Amniotic epithelial cell (primary cell): ENCODE data around the gene QPRT.
"Not testable (repeated sequence)": the region's sequence is repeated elsewhere in the genome, so short reads cannot be mapped to it uniquely, and the experiment has no call there.

ENCODE experiments used
- DNase-seq: peaks from one replicate; pipeline ENCODE4 v3.0.0-alpha.2; 2010; ENCODE audit warnings: low read depth

Gene QPRT

DNA sequence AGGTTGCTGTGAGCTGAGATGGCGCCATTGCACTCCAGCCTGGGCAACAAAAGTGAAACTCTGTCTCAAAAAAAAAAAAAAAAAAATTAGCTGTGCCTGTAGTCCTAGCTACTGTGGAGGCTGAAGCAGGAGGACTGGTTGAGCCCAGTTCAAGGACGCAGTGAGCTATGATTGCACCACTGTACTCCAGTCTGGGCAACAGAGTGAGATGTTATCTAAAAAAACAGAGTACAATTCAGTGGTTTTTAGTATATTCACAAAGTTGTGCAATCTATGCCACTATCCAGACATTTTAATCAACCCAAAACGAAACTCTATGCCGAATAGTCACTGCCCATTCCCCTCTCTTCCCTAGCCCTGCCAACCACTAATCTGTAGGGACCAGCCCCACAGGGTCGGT lies 41.7 kb downstream of the QPRT start:
- peak; percentile 83 for DNase-seq

GRCh38 chr16:29721167-29721879 lies 42.3 kb downstream of the QPRT start:
- DNase-seq = peak; percentile 69

DNA sequence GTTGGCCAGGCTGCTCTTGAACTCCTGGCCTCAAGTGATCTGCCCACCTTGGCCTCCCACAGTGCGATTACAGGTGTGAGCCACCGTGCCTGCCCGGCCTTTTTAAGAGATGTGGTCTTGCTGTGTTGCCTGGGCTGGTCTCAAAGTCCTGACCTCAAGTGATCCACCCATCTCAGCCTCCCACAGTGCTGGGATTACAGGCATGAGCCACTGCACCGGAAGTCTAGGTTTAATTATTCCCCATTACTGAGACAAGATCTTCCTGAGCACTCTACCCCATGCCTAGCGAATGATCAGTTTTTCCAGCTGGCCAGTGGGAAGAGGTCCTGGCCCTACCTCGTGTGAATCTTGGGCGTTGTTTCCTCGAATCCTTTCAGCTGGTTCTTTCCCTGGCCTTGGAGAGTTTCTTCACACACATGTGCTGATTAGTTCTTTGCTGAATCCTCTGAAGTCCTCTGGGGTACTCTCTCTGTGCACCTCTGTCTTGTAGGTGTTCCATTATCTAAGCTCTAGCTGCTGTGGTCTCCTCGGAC lies 47.9 kb downstream of the QPRT start:
- DNase-seq = no peak

GRCh38 chr16:29727452-29727851 lies 48.5 kb downstream of the QPRT start:
- DNase-seq = no peak

- DNase-seq = peak; percentile 39
Observed at GRCh38 chr16:29729116-29729521, 50.1 kb downstream of the QPRT start.

GRCh38 chr16:29730649-29731048 lies 51.7 kb downstream of the QPRT start:
- DNase-seq = no peak

DNA sequence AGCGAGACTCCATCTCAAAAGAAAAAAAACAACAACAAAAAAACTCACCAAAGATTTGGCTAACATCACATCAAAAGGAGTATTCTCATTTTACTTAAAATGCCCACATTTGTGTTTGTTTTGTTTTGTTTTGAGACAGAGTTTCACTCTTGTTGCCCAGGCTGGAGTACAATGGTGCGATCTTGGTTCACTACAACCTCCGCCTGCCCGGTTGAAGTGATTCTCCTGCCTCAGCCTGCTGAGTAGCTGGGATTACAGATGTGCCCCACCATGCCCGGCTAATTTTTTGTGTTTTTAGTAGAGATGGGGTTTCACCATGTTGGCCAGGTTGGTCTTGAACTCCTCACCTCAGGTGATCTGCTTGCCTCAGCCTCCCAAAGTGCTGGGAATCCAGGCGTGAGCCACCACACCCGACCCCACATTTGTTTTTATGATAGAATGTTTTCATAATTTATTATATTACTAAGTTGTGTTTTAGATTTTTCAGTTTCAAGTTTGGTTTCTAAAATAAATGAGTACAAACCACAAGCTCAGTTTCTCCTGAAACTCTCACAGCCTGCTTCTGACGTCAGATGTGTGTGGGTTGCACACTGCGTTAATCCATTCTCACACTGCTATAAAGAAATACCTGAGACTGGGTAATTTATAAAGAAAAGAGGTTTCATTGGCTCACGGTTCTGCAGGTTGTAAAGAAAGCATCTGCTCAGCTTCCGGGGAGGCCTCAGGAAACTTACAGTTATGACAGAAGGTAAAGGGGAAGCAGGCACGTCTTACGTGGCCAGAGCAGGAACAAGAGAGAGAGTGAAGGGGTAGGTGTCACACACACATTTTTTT lies 53.0 kb downstream of the QPRT start:
- not testable (repeated sequence) for DNase-seq

DNA sequence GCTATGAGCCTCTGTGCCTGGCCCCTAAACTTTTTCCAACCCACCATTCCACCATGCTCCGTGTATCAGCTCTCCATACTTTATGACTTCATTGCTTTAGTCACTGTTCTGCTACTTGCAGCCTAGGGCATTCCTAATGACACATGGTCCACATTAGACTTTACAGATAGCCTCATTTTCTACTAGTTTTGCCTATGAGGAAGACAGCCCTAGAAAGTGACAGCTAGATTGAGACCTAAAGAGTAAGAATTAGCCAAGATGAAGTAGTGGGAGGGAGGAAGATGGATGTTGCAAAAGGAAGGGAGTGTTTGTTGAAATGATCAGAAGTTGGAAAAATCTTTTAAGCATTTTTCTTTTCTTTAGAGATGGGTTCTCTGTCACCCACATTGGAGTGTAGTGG lies 55.8 kb downstream of the QPRT start:
- DNase-seq = no peak

- no peak for DNase-seq
Observed at GRCh38 chr16:29736112-29736511, 57.1 kb downstream of the QPRT start.

DNA sequence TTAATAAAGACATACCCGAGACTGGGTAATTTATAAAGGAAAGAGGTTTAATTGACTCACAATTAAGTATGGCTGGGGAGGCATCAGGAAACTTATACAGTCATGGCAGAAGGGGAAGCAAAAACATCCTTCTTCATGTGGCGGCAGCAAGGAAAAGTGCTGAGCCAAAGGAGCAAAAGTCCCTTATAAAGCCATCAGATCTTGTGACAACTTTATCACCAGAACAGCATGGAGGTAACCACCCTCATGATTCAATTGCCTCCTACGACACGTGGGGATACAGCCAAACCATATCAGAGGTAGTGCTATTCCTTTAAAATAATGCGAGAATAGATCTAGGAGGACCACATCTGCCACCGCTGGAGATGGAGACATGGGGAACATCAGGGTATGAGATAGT lies 57.8 kb downstream of the QPRT start:
- no peak for DNase-seq

DNA sequence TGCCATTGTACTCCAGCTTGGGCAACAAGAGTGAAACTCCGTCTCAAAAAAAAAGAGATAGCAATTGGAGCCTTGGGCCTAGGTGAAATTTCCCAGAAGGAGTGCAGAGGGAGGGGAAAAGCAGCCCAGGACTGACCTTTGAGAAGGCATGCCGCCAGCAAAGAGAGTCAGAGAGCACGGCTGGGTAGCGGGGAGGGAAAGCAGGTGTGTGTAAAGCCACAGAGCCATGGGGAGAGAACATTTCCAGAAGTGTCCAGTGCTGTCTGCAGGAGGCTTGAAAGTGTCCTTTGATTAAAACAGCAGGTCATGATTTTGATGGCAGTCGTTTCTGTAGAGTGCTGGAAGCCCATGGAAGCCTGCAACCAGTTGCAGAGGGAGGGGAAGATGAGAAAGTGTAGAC lies 58.7 kb downstream of the QPRT start:
- DNase-seq = no peak

- DNase-seq = no peak
Observed at GRCh38 chr16:29738514-29738913, 59.5 kb downstream of the QPRT start.

- not testable (repeated sequence) for DNase-seq
Observed at GRCh38 chr16:29739927-29740629, 61.1 kb downstream of the QPRT start.

GRCh38 chr16:29740630-29741015 lies 61.6 kb downstream of the QPRT start:
- DNase-seq = not testable (repeated sequence)

DNA sequence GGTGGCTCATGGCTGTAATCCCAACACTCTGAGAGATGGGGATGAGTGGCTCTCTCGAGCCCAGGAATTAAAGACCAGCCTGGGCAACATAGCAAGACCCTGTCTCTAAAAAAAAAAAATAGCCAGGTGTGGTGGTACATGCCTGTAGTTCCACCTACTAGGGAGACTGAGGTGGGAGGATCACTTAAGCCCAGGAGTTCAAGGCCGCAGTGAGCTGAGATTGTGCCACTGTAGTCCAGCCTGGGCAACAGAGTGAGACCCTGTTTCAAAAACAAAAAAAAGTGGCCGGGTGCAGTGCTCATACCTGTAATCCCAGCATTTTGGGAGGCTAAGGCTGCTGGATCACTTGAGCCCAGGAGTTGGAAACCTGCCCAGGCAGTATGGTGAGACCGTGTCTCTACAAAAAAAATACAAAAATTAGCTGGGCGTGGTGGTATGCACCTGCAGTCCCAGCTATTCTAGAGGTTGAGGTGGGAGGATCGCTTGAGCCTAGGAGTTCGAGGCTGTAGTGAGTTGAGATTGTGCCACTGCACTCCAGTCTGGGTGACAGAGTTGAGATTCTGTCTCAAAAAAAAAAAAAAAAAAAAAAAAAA lies 63.8 kb downstream of the QPRT start:
- DNase-seq = no peak

DNA sequence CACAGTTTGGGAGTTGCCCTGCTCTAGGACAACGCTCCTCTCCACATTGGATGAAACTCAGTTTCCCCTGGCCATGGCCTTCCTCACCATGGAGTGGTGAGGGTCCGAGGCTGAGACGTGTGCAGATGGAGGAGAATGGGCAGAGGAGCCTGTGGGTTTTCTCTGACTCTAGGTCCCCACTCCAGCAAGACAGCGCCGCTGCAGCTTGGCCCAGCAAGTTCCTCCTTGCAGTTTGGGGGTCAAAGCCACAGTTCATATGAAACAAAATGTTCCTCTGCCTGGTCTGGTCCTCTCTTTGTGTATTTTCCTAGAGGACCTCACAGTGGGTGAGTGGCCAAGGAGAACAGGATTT lies 64.5 kb downstream of the QPRT start:
- no peak for DNase-seq

DNA sequence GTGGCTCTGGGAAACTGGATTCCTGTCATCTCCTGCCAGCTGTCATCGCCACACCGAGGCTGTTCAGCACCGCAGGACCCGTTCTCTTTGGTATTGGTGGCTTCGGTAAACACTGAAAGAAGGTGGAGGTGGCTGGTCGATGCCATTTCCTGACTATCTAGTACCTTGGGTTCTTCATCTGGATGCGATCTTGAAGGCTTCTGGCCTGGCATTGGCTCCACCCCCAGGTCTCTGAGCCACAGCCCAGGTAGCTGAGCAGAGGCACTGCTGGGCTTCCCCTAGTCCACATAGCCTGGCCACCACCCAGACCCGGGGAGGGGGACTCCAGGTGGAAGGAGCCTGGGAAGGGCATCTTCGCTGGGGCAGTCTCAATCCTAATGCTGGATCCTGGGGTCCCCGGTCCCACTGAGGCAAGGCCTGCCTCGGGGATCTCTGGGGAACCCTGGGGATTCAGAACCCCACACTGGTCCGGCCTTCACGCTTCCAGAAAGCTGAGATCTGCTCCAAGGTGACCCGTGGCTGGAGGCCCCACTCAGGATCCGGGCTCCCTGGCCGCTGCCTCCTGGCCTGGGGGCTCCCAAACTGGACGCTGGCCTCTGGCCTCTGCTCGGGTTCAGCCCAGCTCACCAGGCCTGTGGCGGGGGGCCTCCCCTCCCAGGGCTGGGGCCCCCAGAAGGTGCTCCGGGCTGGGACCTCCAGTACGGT lies 65.0 kb downstream of the QPRT start:
- DNase-seq = no peak

DNA sequence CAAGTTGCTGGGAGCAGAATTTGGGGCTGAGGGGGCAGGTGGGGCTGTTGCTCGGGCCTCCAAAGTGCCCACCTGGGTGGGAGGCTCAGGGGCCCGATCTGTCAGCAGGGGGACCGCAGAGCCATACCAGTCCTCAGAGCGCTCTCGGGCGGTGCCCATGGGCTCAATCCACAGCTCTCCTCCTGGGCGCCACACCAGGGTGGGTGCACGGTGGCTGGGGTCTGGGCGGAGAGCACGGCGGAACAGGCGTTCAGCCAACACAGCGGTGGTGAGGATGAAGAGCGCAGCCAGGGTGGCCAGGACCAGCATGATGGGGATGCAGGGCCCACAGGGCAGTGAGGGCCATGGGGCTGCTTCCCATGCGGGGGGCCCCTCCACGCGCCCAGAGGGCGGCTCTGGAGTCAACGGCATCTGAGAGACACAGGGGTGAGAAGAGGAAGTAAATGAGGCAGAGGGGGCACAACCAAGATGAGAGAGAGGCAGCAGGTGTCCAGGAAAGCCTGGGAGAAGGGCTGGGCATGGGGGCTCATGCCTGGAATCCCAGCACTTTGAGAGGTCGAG lies 65.6 kb downstream of the QPRT start:
- no peak for DNase-seq

GRCh38 chr16:29745121-29745852 lies 66.3 kb downstream of the QPRT start:
- DNase-seq = no peak

- DNase-seq = no peak
Observed at GRCh38 chr16:29745853-29746345, 66.9 kb downstream of the QPRT start, which contains the start of gene C16orf54. Gene C16orf54 (minus strand): TSS chr16:29745990. CDS start chr16:29744951, 1,039 bp downstream.
